Activated naive CD4-positive, alpha-beta T cell treated with anti-CD3 and anti-CD28 coated beads for 36 hours (primary cell): ENCODE data around the gene INIP. TPM values are rescaled to one million over a fixed set of nuclear protein-coding genes. Genes with fewer than 3 reads are reported as not detected.
"Not testable (repeated sequence)": the region's sequence is repeated elsewhere in the genome, so short reads cannot be mapped to it uniquely, and the experiment has no call there.

Experiments
- CTCF ChIA-PET: fragments of 350-600 bp; sonication (Branson Sonifier 250); formaldehyde crosslinking; loops from one replicate; lab custom pipeline; 2021; ENCODE audit warnings: antibody characterized with exemption; lab: Charles Lee
- DNase-seq: peaks from one replicate; pipeline ENCODE4 v3.0.0-alpha.2; 2020
- H3K27ac Mint-ChIP-seq: one replicate; pipeline ENCODE4 v1.8.0; 2021; ENCODE audit warnings: mild to moderate bottlenecking, mixed read lengths
- H3K27me3 Mint-ChIP-seq: one replicate; pipeline ENCODE4 v1.8.0; 2021; ENCODE audit warnings: low read depth, mixed read lengths
- H3K36me3 Mint-ChIP-seq: one replicate; pipeline ENCODE4 v1.8.0; 2021; ENCODE audit warnings: low read depth, mixed read lengths
- H3K4me1 Mint-ChIP-seq: one replicate; pipeline ENCODE4 v1.8.0; 2021; ENCODE audit warnings: low read depth, mixed read lengths
- H3K4me3 Mint-ChIP-seq: one replicate; pipeline ENCODE4 v1.8.0; 2021; ENCODE audit warnings: mild to moderate bottlenecking, moderate library complexity, mixed read lengths
- H3K9me3 Mint-ChIP-seq: one replicate; pipeline ENCODE4 v1.8.0; 2021; ENCODE audit warnings: mixed read lengths
- intact Hi-C: fragments of 100-400 bp; cut with micrococcal nuclease; formaldehyde crosslinking; loops from one replicate; pipeline ENCODE4 v1.15.1; 2023
- total RNA-seq, 2 experiments: library from RNA; stranded (reverse); gene quantifications; one replicate each; pipeline ENCODE4 v1.2.3, GENCODE V29; 2021

The INIP gene
- total RNA-seq, 2 experiments from 2014 or later: 31.1 to 33.4 TPM

- no peak for DNase-seq
- CTCF ChIA-PET: interaction anchor here (0.6 kb wide), 1 partner anchor 39 kb away, joined by 3 read pairs; no protein-coding TSS in a partner anchor
- H3K27me3 Mint-ChIP-seq: no peaks in the 10 kb centered on the region
- H3K9me3 Mint-ChIP-seq: no peaks in the 10 kb centered on the region
- H3K36me3 Mint-ChIP-seq: peaks cover 16% of the 10 kb centered on the region
- H3K4me3 Mint-ChIP-seq: no peak overlapping the region
- intact Hi-C loops: no loop called here
- no peak overlapping the region for H3K27ac Mint-ChIP-seq
- H3K4me1 Mint-ChIP-seq: peaks cover 28% of the 10 kb centered on the region
Observed at GRCh38 chr9:112699230-112699629, 18.7 kb downstream of the INIP start.

- H3K36me3 Mint-ChIP-seq: peaks cover 26% of the 10 kb centered on the region
- no peaks in the 10 kb centered on the region for H3K27me3 Mint-ChIP-seq
- no peak overlapping the region for H3K4me3 Mint-ChIP-seq
- no peak for DNase-seq
- H3K9me3 Mint-ChIP-seq: no peaks in the 10 kb centered on the region
- CTCF ChIA-PET: interaction anchor here (1.0 to 1.1 kb wide), 2 partner anchors 16 to 96 kb away, joined by 3 to 4 read pairs; no protein-coding TSS in a partner anchor
- intact Hi-C loops: no loop called here
- peaks cover 23% of the 10 kb centered on the region for H3K4me1 Mint-ChIP-seq
- no peak overlapping the region for H3K27ac Mint-ChIP-seq
Observed at GRCh38 chr9:112696461-112696860, 21.5 kb downstream of the INIP start.

GRCh38 chr9:112694706-112695555 lies 23.0 kb downstream of the INIP start:
- Mint-ChIP-seq H3K27ac (no peak overlapping the region), H3K27me3 (no peaks in the 10 kb centered on the region), H3K4me3 (no peak overlapping the region), H3K4me1 (peaks cover 17% of the 10 kb centered on the region), H3K36me3 (peaks cover 32% of the 10 kb centered on the region), H3K9me3 (no peaks in the 10 kb centered on the region)
- intact Hi-C loops: no loop called here
- no peak for DNase-seq
- CTCF ChIA-PET: interaction anchor here (1.1 to 1.2 kb wide), 2 partner anchors 14 to 125 kb away, joined by 3 read pairs; no protein-coding TSS in a partner anchor

- Mint-ChIP-seq H3K4me3 (no peak overlapping the region), H3K9me3 (no peaks in the 10 kb centered on the region), H3K36me3 (peaks cover 48% of the 10 kb centered on the region), H3K27ac (no peak overlapping the region), H3K27me3 (no peaks in the 10 kb centered on the region), H3K4me1 (no peaks in the 10 kb centered on the region)
- intact Hi-C loops: no loop called here
- CTCF ChIA-PET: no interaction called here
- DNase-seq: no peak
Observed at GRCh38 chr9:112689161-112689740, 28.7 kb downstream of the INIP start.

GRCh38 chr9:112680731-112681402 lies 37.0 kb downstream of the INIP start:
- no peak overlapping the region for H3K4me3 Mint-ChIP-seq
- intact Hi-C loops: no loop called here
- no peak for DNase-seq
- H3K9me3 Mint-ChIP-seq: peaks cover 23% of the 10 kb centered on the region
- peaks cover 13% of the 10 kb centered on the region for H3K36me3 Mint-ChIP-seq
- H3K27me3 Mint-ChIP-seq: no peaks in the 10 kb centered on the region
- H3K4me1 Mint-ChIP-seq: peaks cover 7% of the 10 kb centered on the region
- H3K27ac Mint-ChIP-seq: no peak overlapping the region
- CTCF ChIA-PET: interaction anchor here (1.6 kb wide), 1 partner anchor 112 kb away, joined by 4 read pairs; no protein-coding TSS in a partner anchor

GRCh38 chr9:112677040-112677439 lies 40.9 kb downstream of the INIP start:
- Mint-ChIP-seq H3K36me3 (no peaks in the 10 kb centered on the region), H3K9me3 (peaks cover 19% of the 10 kb centered on the region), H3K27ac (no peak overlapping the region), H3K4me1 (peaks cover 1% of the 10 kb centered on the region), H3K27me3 (no peaks in the 10 kb centered on the region), H3K4me3 (no peak overlapping the region)
- CTCF ChIA-PET: no interaction called here
- DNase-seq: no peak
- intact Hi-C loops: no loop called here

GRCh38 chr9:112673221-112673620 lies 44.7 kb downstream of the INIP start:
- H3K36me3 Mint-ChIP-seq, H3K4me3 Mint-ChIP-seq, H3K4me1 Mint-ChIP-seq, H3K9me3 Mint-ChIP-seq, DNase-seq, H3K27ac Mint-ChIP-seq, H3K27me3 Mint-ChIP-seq, intact Hi-C loops: not testable (repeated sequence)
- CTCF ChIA-PET: interaction anchor here (1.1 kb wide), 1 partner anchor 144 kb away, joined by 4 read pairs; no protein-coding TSS in a partner anchor

- intact Hi-C loops: no loop called here
- no peak for DNase-seq
- no peaks in the 10 kb centered on the region for H3K9me3 Mint-ChIP-seq
- H3K27ac Mint-ChIP-seq: no peak overlapping the region
- H3K36me3 Mint-ChIP-seq: no peaks in the 10 kb centered on the region
- H3K4me1 Mint-ChIP-seq: no peaks in the 10 kb centered on the region
- H3K27me3 Mint-ChIP-seq: no peaks in the 10 kb centered on the region
- no peak overlapping the region for H3K4me3 Mint-ChIP-seq
- CTCF ChIA-PET: no interaction called here
Observed at GRCh38 chr9:112670991-112671625, 46.8 kb downstream of the INIP start.

- Mint-ChIP-seq H3K27me3 (no peaks in the 10 kb centered on the region), H3K4me1 (no peaks in the 10 kb centered on the region), H3K36me3 (no peaks in the 10 kb centered on the region), H3K9me3 (no peaks in the 10 kb centered on the region), H3K27ac (no peak overlapping the region), H3K4me3 (no peak overlapping the region)
- DNase-seq: no peak
- intact Hi-C loops: no loop called here
- CTCF ChIA-PET: interaction anchor here (1.1 kb wide), 1 partner anchor 124 kb away, joined by 3 read pairs; no protein-coding TSS in a partner anchor
Observed at GRCh38 chr9:112669326-112669725, 48.6 kb downstream of the INIP start.

GRCh38 chr9:112665347-112665746 lies 52.6 kb downstream of the INIP start:
- H3K4me3 Mint-ChIP-seq: no peak overlapping the region
- no peaks in the 10 kb centered on the region for H3K4me1 Mint-ChIP-seq
- CTCF ChIA-PET: no interaction called here
- no peaks in the 10 kb centered on the region for H3K36me3 Mint-ChIP-seq
- no peaks in the 10 kb centered on the region for H3K9me3 Mint-ChIP-seq
- H3K27ac Mint-ChIP-seq: no peak overlapping the region
- DNase-seq: no peak
- intact Hi-C loops: no loop called here
- H3K27me3 Mint-ChIP-seq: no peaks in the 10 kb centered on the region

GRCh38 chr9:112664531-112664930 lies 53.4 kb downstream of the INIP start:
- no peaks in the 10 kb centered on the region for H3K9me3 Mint-ChIP-seq
- no peak for DNase-seq
- H3K36me3 Mint-ChIP-seq: no peaks in the 10 kb centered on the region
- H3K27me3 Mint-ChIP-seq: no peaks in the 10 kb centered on the region
- no peak overlapping the region for H3K27ac Mint-ChIP-seq
- H3K4me1 Mint-ChIP-seq: no peaks in the 10 kb centered on the region
- intact Hi-C loops: no loop called here
- H3K4me3 Mint-ChIP-seq: no peak overlapping the region
- CTCF ChIA-PET: interaction anchor here (1.1 to 1.6 kb wide), 2 partner anchors 220 to 238 kb away, joined by 4 to 7 read pairs; no protein-coding TSS in a partner anchor

GRCh38 chr9:112663681-112664080 lies 54.2 kb downstream of the INIP start:
- intact Hi-C loops: no loop called here
- Mint-ChIP-seq H3K27ac (no peak overlapping the region), H3K27me3 (no peaks in the 10 kb centered on the region), H3K4me3 (no peak overlapping the region), H3K4me1 (no peaks in the 10 kb centered on the region), H3K9me3 (no peaks in the 10 kb centered on the region), H3K36me3 (peaks cover 2% of the 10 kb centered on the region)
- CTCF ChIA-PET: interaction anchor here (0.6 to 1.6 kb wide), 4 partner anchors 219 to 1270 kb away, joined by 4 to 7 read pairs (median 4); no protein-coding TSS in a partner anchor
- no peak for DNase-seq
